GM12892 (cell line): ENCODE measurements around the gene GGACT.

Experiments
- POLR2A ChIP-seq: IDR thresholded peaks from 2 replicates; pipeline ENCODE4 v1.6.1; 2011; ENCODE audit warnings: low read depth, low read length, control low read depth
- POLR2AphosphoS5 ChIP-seq: IDR thresholded peaks from 2 replicates; pipeline ENCODE4 v1.6.1; 2011; ENCODE audit warnings: low read depth, low read length, control low read depth

GRCh38 chr13:100600915-100601314 is 12.3 kb upstream of the GGACT start:
- TF ChIP-seq POLR2AphosphoS5 (no peak), POLR2A (no peak)
